Esophagus muscularis mucosa (tissue), 3 donors: Measurements from ENCODE around the gene LSM2.

Experiments
- POLR2A ChIP-seq: fragments of 450-650 bp; IDR thresholded peaks from one replicate; pipeline ENCODE4 v1.6.1; 2017; ENCODE audit warnings: antibody characterized with exemption, moderate library complexity, mild to moderate bottlenecking, low read depth
- POLR2AphosphoS5 ChIP-seq, 2 donors: sonication (generic); formaldehyde crosslinking; IDR thresholded peaks; one replicate each; pipeline ENCODE4 v1.6.1; 2017; ENCODE audit warnings: antibody characterized with exemption in 2 of 2
- TF ChIP-seq, protein P1 (sequence below), 3 experiments: fragments of 200-600 bp in 2 of 3; fragments of 450-650 bp in 1 of 3; sonication (generic) in 2 of 3; IDR thresholded peaks; one replicate each; pipeline ENCODE4 v1.5.1; 2017 to 2019; ENCODE audit warnings: antibody characterized with exemption in 3 of 3, mild to moderate bottlenecking in 2 of 3, moderate library complexity in 1 of 3

GRCh38 chr6:31826793-31827285 lies 20.1 kb upstream of the LSM2 start:
- TF ChIP-seq POLR2AphosphoS5 (IDR thresholded peaks at IDR 0.05), result peak in 1 of 2 donors; percentile 75
- TF ChIP-seq, protein P1, sequence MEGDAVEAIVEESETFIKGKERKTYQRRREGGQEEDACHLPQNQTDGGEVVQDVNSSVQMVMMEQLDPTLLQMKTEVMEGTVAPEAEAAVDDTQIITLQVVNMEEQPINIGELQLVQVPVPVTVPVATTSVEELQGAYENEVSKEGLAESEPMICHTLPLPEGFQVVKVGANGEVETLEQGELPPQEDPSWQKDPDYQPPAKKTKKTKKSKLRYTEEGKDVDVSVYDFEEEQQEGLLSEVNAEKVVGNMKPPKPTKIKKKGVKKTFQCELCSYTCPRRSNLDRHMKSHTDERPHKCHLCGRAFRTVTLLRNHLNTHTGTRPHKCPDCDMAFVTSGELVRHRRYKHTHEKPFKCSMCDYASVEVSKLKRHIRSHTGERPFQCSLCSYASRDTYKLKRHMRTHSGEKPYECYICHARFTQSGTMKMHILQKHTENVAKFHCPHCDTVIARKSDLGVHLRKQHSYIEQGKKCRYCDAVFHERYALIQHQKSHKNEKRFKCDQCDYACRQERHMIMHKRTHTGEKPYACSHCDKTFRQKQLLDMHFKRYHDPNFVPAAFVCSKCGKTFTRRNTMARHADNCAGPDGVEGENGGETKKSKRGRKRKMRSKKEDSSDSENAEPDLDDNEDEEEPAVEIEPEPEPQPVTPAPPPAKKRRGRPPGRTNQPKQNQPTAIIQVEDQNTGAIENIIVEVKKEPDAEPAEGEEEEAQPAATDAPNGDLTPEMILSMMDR (IDR thresholded peaks at IDR 0.05), result no peak
- peak; percentile 17 for TF ChIP-seq POLR2A
